Lower leg skin (tissue), 3 donors: ENCODE results near the gene XAGE5.

Experiments
- POLR2A ChIP-seq, 2 donors: fragments of 450-650 bp; IDR thresholded peaks; one replicate each; pipeline ENCODE4 v1.6.1; 2016 to 2017; ENCODE audit warnings: antibody characterized with exemption in 2 of 2, mild to moderate bottlenecking in 1 of 2, moderate library complexity in 1 of 2
- TF ChIP-seq, protein P1 (sequence below), 3 donors: fragments of 450-650 bp; IDR thresholded peaks; one replicate each; pipeline ENCODE4 v1.5.1; 2016; ENCODE audit warnings: antibody characterized with exemption in 3 of 3, mild to moderate bottlenecking in 3 of 3, moderate library complexity in 2 of 3

DNA sequence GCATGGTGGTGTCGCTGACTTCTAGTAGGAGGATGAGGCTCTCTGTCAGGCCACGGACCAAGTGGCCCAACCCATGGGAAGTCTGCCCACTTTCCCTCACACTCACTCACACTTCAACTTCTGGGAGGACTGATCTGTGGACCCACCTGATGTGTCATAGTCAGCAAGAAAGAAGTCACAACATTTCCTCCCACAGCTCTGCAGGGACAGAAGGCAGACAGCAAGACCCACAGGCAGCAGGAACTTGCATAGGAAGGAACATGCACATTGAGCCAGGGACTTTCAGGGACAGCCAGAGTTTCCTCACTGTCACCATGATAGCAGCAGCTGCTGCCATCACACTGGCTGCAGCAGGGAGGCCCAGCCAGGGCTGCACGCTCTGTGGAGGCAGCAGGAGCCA lies 19.5 kb downstream of the XAGE5 start:
- TF ChIP-seq POLR2A (IDR thresholded peaks at IDR 0.05), result no peak
- TF ChIP-seq, protein P1, sequence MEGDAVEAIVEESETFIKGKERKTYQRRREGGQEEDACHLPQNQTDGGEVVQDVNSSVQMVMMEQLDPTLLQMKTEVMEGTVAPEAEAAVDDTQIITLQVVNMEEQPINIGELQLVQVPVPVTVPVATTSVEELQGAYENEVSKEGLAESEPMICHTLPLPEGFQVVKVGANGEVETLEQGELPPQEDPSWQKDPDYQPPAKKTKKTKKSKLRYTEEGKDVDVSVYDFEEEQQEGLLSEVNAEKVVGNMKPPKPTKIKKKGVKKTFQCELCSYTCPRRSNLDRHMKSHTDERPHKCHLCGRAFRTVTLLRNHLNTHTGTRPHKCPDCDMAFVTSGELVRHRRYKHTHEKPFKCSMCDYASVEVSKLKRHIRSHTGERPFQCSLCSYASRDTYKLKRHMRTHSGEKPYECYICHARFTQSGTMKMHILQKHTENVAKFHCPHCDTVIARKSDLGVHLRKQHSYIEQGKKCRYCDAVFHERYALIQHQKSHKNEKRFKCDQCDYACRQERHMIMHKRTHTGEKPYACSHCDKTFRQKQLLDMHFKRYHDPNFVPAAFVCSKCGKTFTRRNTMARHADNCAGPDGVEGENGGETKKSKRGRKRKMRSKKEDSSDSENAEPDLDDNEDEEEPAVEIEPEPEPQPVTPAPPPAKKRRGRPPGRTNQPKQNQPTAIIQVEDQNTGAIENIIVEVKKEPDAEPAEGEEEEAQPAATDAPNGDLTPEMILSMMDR (IDR thresholded peaks at IDR 0.05), result no peak
